Esophagus squamous epithelium (tissue), 5 donors: ENCODE data around the gene C4orf36. TPM values are rescaled to one million over a fixed set of nuclear protein-coding genes. Genes with fewer than 3 reads are reported as not detected.

Source experiments
- DNase-seq: peaks from one replicate; lab custom pipeline; 2025; lab: John Stamatoyannopoulos, UW
- H3K27ac ChIP-seq, 4 donors: fragments of 200-600 bp; sonication (generic); one replicate each; pipeline ENCODE4 v1.5.1; 2016 to 2019; ENCODE audit warnings: mild to moderate bottlenecking in 1 of 4
- H3K27me3 ChIP-seq, 4 donors: fragments of 200-600 bp; sonication (generic); 1 replicate in 3 of 4; 2 replicates in 1 of 4; pipeline versions ENCODE4 v1.5.1 to v1.6.0; 2017 to 2021; ENCODE audit warnings: antibody characterized with exemption in 1 of 4
- H3K36me3 ChIP-seq, 3 donors: fragments of 200-600 bp; sonication (generic); one replicate each; pipeline ENCODE4 v1.5.1; 2016 to 2019
- H3K4me1 ChIP-seq, 3 donors: fragments of 200-600 bp; sonication (generic); one replicate each; pipeline ENCODE4 v1.5.1; 2017 to 2019
- H3K4me3 ChIP-seq, 4 donors: fragments of 200-600 bp; sonication (generic); 1 replicate in 3 of 4; 2 replicates in 1 of 4; pipeline ENCODE4 v1.5.1; 2016 to 2019; ENCODE audit warnings: mild to moderate bottlenecking in 2 of 4, moderate library complexity in 1 of 4
- H3K9me3 ChIP-seq, 3 donors: fragments of 200-600 bp; sonication (generic); one replicate each; pipeline ENCODE4 v1.5.1; 2016 to 2019
- POLR2A ChIP-seq, 4 donors: fragments of 450-650 bp; IDR thresholded peaks; one replicate each; pipeline ENCODE4 v1.6.1; 2017; ENCODE audit warnings: antibody characterized with exemption in 4 of 4, mild to moderate bottlenecking in 4 of 4, moderate library complexity in 3 of 4
- WGBS, 2 donors: methylation state at CpG; one replicate each; pipeline ENCODE4 v1.1.5; 2018; 5-methylcytosine and 5-hydroxymethylcytosine counted together
- intact Hi-C: fragments of 100-400 bp; cut with DNase I; formaldehyde crosslinking; loops from one replicate; pipeline ENCODE4 v1.15.0; 2022
- total RNA-seq, 4 donors: library from RNA; depleted of rRNA; stranded (reverse); fragments of >200 nt; gene quantifications; one replicate each; pipeline ENCODE4 v1.1.0, GENCODE V29; 2016
- TF ChIP-seq, protein P1 (sequence below), 6 experiments: fragments of 450-650 bp in 4 of 6; fragments of 200-600 bp in 2 of 6; sonication (generic) in 2 of 6; IDR thresholded peaks; one replicate each; pipeline ENCODE4 v1.5.1; 2016 to 2019; ENCODE audit warnings: antibody characterized with exemption in 6 of 6, mild to moderate bottlenecking in 4 of 6, moderate library complexity in 4 of 6
- donor health status: DM: yes; HTN: yes; CAD: no.

C4orf36 gene
- total RNA-seq, 4 donors from 2014 or later = 1.3 to 5.0 (median 2.7) TPM

DNA sequence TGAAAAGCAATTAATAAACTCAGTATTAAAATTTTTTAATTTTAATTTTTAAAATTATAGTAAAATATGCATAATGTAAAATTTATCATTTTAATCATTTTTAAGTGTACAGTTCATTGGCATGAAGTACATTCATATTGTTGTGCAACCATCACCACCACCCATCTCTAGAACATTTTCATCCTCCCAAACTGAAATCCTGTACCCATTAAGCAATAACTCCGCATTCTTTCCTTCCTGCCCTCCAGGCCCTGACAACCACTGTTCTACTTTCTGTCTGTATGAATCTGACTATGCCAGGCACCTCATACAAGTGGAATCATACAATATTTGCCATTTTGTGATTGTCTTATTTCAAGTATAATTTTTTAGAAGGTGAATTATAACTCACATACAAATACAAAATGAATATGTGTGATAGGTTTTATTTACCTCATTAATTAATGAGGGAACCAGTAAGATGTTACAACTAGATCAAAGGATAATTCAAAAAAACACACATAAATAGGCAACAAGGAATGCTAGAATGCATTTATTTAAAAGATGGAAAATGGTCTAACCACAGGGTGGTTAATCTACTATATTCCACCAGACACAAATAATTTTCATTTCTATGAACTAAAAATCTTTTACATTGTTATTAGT, 29.5 kb upstream of the C4orf36 start:
- H3K36me3 ChIP-seq = no peaks in the 10 kb centered on the region
- 46 to 63% methylated on average over 1 of the region's 1 CpG for WGBS, 2 donors
- intact Hi-C loops = loop anchor here (5.0 kb wide), 1 partner anchor 171 kb away; no protein-coding TSS in a partner anchor
- peaks cover 2 to 18% (median 6%) of the 10 kb centered on the region in 3 donors for H3K4me1 ChIP-seq
- TF ChIP-seq POLR2A (IDR thresholded peaks at IDR 0.05) = no peak
- TF ChIP-seq, protein P1, sequence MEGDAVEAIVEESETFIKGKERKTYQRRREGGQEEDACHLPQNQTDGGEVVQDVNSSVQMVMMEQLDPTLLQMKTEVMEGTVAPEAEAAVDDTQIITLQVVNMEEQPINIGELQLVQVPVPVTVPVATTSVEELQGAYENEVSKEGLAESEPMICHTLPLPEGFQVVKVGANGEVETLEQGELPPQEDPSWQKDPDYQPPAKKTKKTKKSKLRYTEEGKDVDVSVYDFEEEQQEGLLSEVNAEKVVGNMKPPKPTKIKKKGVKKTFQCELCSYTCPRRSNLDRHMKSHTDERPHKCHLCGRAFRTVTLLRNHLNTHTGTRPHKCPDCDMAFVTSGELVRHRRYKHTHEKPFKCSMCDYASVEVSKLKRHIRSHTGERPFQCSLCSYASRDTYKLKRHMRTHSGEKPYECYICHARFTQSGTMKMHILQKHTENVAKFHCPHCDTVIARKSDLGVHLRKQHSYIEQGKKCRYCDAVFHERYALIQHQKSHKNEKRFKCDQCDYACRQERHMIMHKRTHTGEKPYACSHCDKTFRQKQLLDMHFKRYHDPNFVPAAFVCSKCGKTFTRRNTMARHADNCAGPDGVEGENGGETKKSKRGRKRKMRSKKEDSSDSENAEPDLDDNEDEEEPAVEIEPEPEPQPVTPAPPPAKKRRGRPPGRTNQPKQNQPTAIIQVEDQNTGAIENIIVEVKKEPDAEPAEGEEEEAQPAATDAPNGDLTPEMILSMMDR (IDR thresholded peaks at IDR 0.05) = no peak
- H3K27me3 ChIP-seq = no peaks in the 10 kb centered on the region
- no peak overlapping the region for H3K4me3 ChIP-seq
- H3K9me3 ChIP-seq = no peaks in the 10 kb centered on the region
- DNase-seq = no peak
- no peak overlapping the region for H3K27ac ChIP-seq

DNA sequence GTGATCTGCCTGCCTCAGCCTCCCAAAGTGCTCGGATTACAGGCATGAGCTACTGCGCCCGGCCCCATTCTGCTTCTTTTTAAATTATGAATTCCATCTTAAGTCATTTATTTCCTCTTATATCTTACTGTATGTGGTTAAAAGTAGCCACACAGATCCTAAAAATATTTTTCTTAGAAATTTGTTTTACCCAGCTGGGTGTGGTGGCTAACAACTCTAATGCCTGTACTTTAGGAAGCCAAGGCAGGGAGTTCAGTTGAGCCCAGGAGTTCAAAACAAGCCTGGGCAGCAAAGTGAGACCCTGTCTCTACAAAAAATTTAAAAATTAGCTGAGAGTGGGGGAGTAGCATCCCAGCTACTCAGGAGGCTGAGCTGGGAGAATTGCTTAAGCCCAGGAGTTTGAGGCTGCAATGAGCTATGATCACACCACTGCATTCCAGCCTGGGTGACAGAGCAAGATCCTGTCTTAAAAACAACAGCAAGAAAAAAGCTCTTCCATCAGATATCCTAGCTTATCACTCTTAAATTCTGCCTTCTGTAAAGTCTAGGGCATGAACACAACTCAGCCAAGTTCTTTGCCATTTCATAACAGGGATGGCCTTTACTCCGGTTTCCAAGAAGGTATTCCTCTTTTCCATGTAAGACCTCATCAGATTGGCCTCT, 27.5 kb upstream of the C4orf36 start:
- intact Hi-C loops = loop anchor here (5.0 kb wide), 1 partner anchor 173 kb away; no protein-coding TSS in a partner anchor
- TF ChIP-seq, protein P1 (IDR thresholded peaks at IDR 0.05) = no peak
- no peak for TF ChIP-seq POLR2A (IDR thresholded peaks at IDR 0.05)
- 87 to 90% methylated on average over 3 to 4 of the region's 4 CpGs for WGBS, 2 donors

DNA sequence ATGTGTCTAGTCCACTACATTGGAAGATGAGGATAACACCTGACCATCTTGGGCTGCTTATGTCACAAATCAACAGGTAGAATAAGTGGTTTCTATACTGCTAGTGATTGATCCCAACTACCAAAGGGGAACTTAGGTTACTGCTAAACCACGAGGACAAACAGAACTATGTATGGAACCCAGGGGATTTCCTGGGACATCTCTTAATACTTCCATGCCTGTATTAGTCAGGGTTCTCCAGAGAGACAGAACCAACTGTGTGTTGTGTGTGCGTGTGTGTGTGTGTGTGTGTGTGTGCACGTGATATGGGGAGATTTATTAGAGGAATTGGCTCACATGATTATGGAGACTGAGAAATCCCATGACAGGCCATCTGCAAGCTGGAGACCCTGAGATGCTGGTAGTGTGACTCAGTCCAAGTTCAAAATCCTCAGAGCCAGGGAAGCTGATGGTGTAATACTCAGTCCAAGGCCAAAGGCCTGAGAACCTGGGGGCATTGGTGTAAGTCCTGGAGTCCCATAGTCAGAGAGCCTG, 26.4 kb upstream of the C4orf36 start:
- 14 to 37% methylated on average over 3 of the region's 3 CpGs for WGBS, 2 donors
- Histone ChIP-seq H3K27me3 (no peaks in the 10 kb centered on the region), H3K36me3 (no peaks in the 10 kb centered on the region), H3K4me3 (no peak overlapping the region), H3K4me1 (peaks cover 0 to 13% (median 3%) of the 10 kb centered on the region in 3 donors), H3K9me3 (no peaks in the 10 kb centered on the region), H3K27ac (no peak overlapping the region)
- no peak for DNase-seq
- intact Hi-C loops = no loop called here
- TF ChIP-seq, protein P1 (IDR thresholded peaks at IDR 0.05) = no peak
- TF ChIP-seq POLR2A (IDR thresholded peaks at IDR 0.05) = no peak

More for the DNA sequence above, 27.5 kb upstream of the C4orf36 start:
- no peak for DNase-seq
- H3K27ac ChIP-seq = no peak overlapping the region
- H3K4me1 ChIP-seq = peaks cover 0 to 13% (median 3%) of the 10 kb centered on the region in 3 donors
- H3K4me3 ChIP-seq = no peak overlapping the region
- no peaks in the 10 kb centered on the region for H3K36me3 ChIP-seq
- H3K27me3 ChIP-seq = no peaks in the 10 kb centered on the region
- no peaks in the 10 kb centered on the region for H3K9me3 ChIP-seq

DNA sequence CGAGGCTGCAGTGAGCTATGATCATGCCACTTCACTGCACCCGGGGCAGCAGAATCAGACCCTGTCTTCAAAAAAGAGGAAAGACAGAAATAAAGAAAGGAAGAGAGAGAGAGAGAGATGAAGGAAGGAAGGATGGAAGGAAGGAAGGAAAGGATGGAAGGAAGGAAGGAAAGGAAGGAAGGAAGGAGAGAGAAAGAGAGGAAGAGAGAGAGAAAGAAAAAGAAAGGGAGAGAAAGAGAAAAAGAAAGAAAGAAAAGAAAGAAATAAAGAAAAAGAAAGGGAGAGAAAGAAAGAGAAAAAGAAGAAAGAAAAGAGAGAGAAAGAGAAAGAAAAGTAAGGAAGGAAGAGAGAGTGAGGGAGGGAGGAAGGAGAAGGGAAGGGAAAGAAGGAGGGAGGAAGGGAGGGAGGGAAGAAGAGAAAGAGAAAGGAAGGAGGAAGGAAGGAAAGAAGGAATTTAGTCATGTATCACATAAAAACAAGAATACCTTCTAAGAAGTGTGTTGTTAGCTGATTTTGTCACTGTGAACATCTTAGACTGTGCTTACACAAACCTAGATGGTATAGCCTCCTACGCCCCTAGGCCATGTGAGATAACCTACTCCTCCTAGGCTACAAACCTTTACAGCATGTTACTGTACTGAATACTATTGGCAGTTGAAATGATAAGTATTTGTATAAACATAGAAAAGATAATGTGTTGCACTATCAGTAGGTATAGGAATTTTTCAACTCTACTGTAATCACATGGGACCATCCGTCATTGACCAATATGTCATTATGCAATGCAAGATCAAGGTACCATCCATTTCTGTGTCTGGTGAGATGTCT, 25.2 kb upstream of the C4orf36 start:
- Histone ChIP-seq H3K9me3 (no peaks in the 10 kb centered on the region), H3K27me3 (no peaks in the 10 kb centered on the region), H3K27ac (no peak overlapping the region), H3K4me1 (peaks cover 0 to 10% (median 3%) of the 10 kb centered on the region in 3 donors), H3K4me3 (no peak overlapping the region), H3K36me3 (no peaks in the 10 kb centered on the region)
- WGBS, 2 donors = 87 to 94% methylated on average over 4 of the region's 4 CpGs
- intact Hi-C loops = no loop called here
- no peak for TF ChIP-seq POLR2A (IDR thresholded peaks at IDR 0.05)
- TF ChIP-seq, protein P1 (IDR thresholded peaks at IDR 0.05) = no peak
- DNase-seq = no peak
